HepG2 (cell line): ENCODE measurements around the gene DNAJB8. TPM values are rescaled to one million over a fixed set of nuclear protein-coding genes. Genes with fewer than 3 reads are reported as not detected.

Experiments
- CC2D1A ChIP-seq: sonication (generic); formaldehyde crosslinking; IDR thresholded peaks from 2 replicates; pipeline ENCODE4 v1.8.1; 2023; ENCODE audit warnings: mild to moderate bottlenecking, missing genetic modification reagents
- DNMT1 ChIP-seq: sonication (generic); formaldehyde crosslinking; IDR thresholded peaks from 2 replicates; pipeline ENCODE4 v1.5.1; 2020; ENCODE audit warnings: mild to moderate bottlenecking, missing genetic modification reagents
- FUBP1 ChIP-seq: sonication (generic); formaldehyde crosslinking; IDR thresholded peaks from 2 replicates; pipeline ENCODE4 v1.5.1; 2020; ENCODE audit warnings: missing genetic modification reagents, mild to moderate bottlenecking, borderline replicate concordance
- HNRNPH1 ChIP-seq: fragments of 200-400 bp; formaldehyde crosslinking; optimal IDR thresholded peaks from 2 replicates; pipeline ENCODE3; 2017; ENCODE audit warnings: mild to moderate bottlenecking, low read depth, low read length
- HOXA5 ChIP-seq: sonication (generic); formaldehyde crosslinking; IDR thresholded peaks from 2 replicates; pipeline ENCODE4 v1.4.0; 2020; ENCODE audit warnings: missing genetic modification reagents
- LRRFIP1 ChIP-seq: sonication (generic); formaldehyde crosslinking; conservative IDR thresholded peaks from 2 replicates; pipeline ENCODE4 v1.4.0; 2020; ENCODE audit warnings: missing genetic modification reagents
- MBNL3 ChIP-seq: fragments of 250-450 bp; sonication (Bioruptor Pico); conservative IDR thresholded peaks from 2 replicates; pipeline ENCODE4 v1.8.0; 2022; ENCODE audit warnings: mild to moderate bottlenecking, inconsistent platforms
- MEF2D ChIP-seq: sonication (generic); formaldehyde crosslinking; IDR thresholded peaks from 2 replicates; pipeline ENCODE4 v1.5.1; 2020; ENCODE audit warnings: mild to moderate bottlenecking, missing genetic modification reagents
- POLR2G ChIP-seq: fragments of 200-400 bp; formaldehyde crosslinking; IDR thresholded peaks from 2 replicates; pipeline ENCODE4 v1.6.1; 2018; ENCODE audit warnings: mild to moderate bottlenecking, low read depth, low read length, moderate library complexity
- ZBTB20 ChIP-seq: sonication (generic); formaldehyde crosslinking; IDR thresholded peaks from 2 replicates; pipeline ENCODE4 v1.8.1; 2023; ENCODE audit warnings: missing genetic modification reagents, low read depth, mild to moderate bottlenecking, borderline replicate concordance
- ZFP37 ChIP-seq: sonication (generic); formaldehyde crosslinking; IDR thresholded peaks from 2 replicates; pipeline ENCODE4 v1.4.0; 2020; ENCODE audit warnings: missing genetic modification reagents, borderline replicate concordance
- ZNF205 ChIP-seq: IDR thresholded peaks from 2 replicates; pipeline ENCODE4 v1.6.1; 2018; ENCODE audit warnings: missing biosample characterization, missing genetic modification reagents
- ZNF350 ChIP-seq: sonication (generic); formaldehyde crosslinking; IDR thresholded peaks from 2 replicates; pipeline ENCODE4 v1.4.0; 2020; ENCODE audit warnings: mild to moderate bottlenecking, low read depth, missing genetic modification reagents, borderline replicate concordance
- ZNF562 ChIP-seq: sonication (generic); formaldehyde crosslinking; IDR thresholded peaks from 2 replicates; pipeline ENCODE4 v1.8.0; 2022; ENCODE audit warnings: missing genetic modification reagents, borderline replicate concordance
- ZNF563 ChIP-seq: sonication (generic); formaldehyde crosslinking; IDR thresholded peaks from 2 replicates; pipeline ENCODE4 v1.8.0; 2022; ENCODE audit warnings: mild to moderate bottlenecking, moderate library complexity, missing genetic modification reagents
- ZNF564 ChIP-seq: sonication (generic); formaldehyde crosslinking; IDR thresholded peaks from 2 replicates; pipeline ENCODE4 v1.8.1; 2023; ENCODE audit warnings: mild to moderate bottlenecking, missing genetic modification reagents
- ZNF652 ChIP-seq: IDR thresholded peaks from 2 replicates; pipeline ENCODE4 v1.6.1; 2016; ENCODE audit warnings: low read depth, borderline replicate concordance
- ZNF691 ChIP-seq: sonication (generic); formaldehyde crosslinking; IDR thresholded peaks from 2 replicates; pipeline ENCODE4 v1.4.0; 2020; ENCODE audit warnings: missing genetic modification reagents, low read depth, mild to moderate bottlenecking, borderline replicate concordance
- ZNF740 ChIP-seq: sonication (generic); formaldehyde crosslinking; IDR thresholded peaks from 2 replicates; pipeline ENCODE4 v1.4.0; 2020; ENCODE audit warnings: missing genetic modification reagents
- ZNF770 ChIP-seq: sonication (generic); formaldehyde crosslinking; IDR thresholded peaks from 2 replicates; pipeline ENCODE4 v1.5.0; 2020; ENCODE audit warnings: mild to moderate bottlenecking, missing genetic modification reagents
- polyA plus RNA-seq, 8 experiments: library from polyadenylated mRNA; depleted of rRNA in 3 of 8; stranded (reverse) in 7 of 8; unstranded in 1 of 8; fragments of >200 nt; fragmentation: Illumina TruSeq in 4 of 8; extraction: Trizol in 4 of 8; gene quantifications; 2 replicates each; pipeline versions ENCODE4 v1.2.1 to v1.2.3, GENCODE V29; 2011 to 2016; ENCODE audit warnings: low read depth in 4 of 8, missing spikeins in 1 of 8, mixed read lengths in 1 of 8; ENCODE audit not compliant: insufficient read depth in 1 of 8
- total RNA-seq, 5 experiments: library from RNA; depleted of rRNA; stranded (reverse); fragments of >200 nt; fragmentation: Illumina TruSeq; extraction: Trizol; gene quantifications; 2 replicates each; pipeline ENCODE4 v1.2.3, GENCODE V29; 2016; ENCODE audit warnings: low read depth in 1 of 5

DNAJB8 gene
- total and polyA plus RNA-seq, 2 of the 13 experiments (the other 11 are each of a cell fraction or from before 2014, with no cell fraction given): not detected

- TF ChIP-seq ZNF770 (CRISPR knock-in tag) (peak; percentile 32; the same call in 1 of the 2 replicates), ZNF652 (no peak), ZBTB20 (CRISPR knock-in tag) (no peak), DNMT1 (CRISPR knock-in tag) (no peak), ZNF563 (CRISPR knock-in tag) (peak; percentile 56), LRRFIP1 (CRISPR knock-in tag) (no peak), ZNF691 (CRISPR knock-in tag) (peak; percentile 43), HOXA5 (peak; percentile 15; the same call in 1 of the 2 replicates), FUBP1 (CRISPR knock-in tag) (no peak), ZFP37 (no peak; the same call in 1 of the 2 replicates), ZNF562 (CRISPR knock-in tag) (no peak), MEF2D (CRISPR knock-in tag) (peak; percentile 52; the same call in 1 of the 2 replicates), POLR2G (peak; percentile 56), ZNF740 (CRISPR knock-in tag) (0 out of 2 replicates have a peak, but pooled peaks have one; percentile 16), ZNF205 (CRISPR knock-in tag) (no peak; the same call in 1 of the 2 replicates), CC2D1A (CRISPR knock-in tag) (no peak), HNRNPH1 (no peak), MBNL3 (no peak), ZNF350 (CRISPR knock-in tag) (peak; percentile 73), ZNF564 (CRISPR knock-in tag) (no peak; the same call in 1 of the 2 replicates)
Measured at GRCh38 chr3:128487813-128488635, 21.3 kb upstream of the DNAJB8 start (continued).
